CD14-positive monocyte (primary cell): Measurements from ENCODE around the gene OSMR. TPM values are rescaled to one million over a fixed set of nuclear protein-coding genes. Genes with fewer than 3 reads are reported as not detected.

ENCODE experiments used
- DNase-seq, 3 donors: peaks; one replicate each; pipeline ENCODE4 v3.0.0-alpha.2; 2011 to 2022
- H2AFZ ChIP-seq: 2 replicates; pipeline ENCODE4 v1.6.0; 2012; ENCODE audit warnings: mild to moderate bottlenecking, low read depth, low read length, inconsistent platforms; ENCODE audit not compliant: insufficient read depth, poor library complexity, severe bottlenecking
- H3K27ac ChIP-seq, 2 donors: 1 replicate in 1 of 2; 2 replicates in 1 of 2; pipeline ENCODE4 v1.5.1; 2012 to 2013; ENCODE audit warnings: low read length in 2 of 2, control low read depth in 1 of 2, inconsistent platforms in 1 of 2, low read depth in 1 of 2, mild to moderate bottlenecking in 1 of 2
- H3K27me3 ChIP-seq, 2 donors: one replicate each; pipeline versions ENCODE4 v1.6.0 to v1.6.1; 2011 to 2013; ENCODE audit warnings: low read length in 2 of 2; ENCODE audit not compliant: control insufficient read depth in 2 of 2, insufficient read depth in 2 of 2
- H3K36me3 ChIP-seq, 2 donors: replicated peaks in 1 of 2; 1 replicate in 1 of 2; 2 replicates in 1 of 2; pipeline versions ENCODE4 v1.5.1 to v1.6.1; 2012 to 2013; ENCODE audit warnings: low read length in 2 of 2, control low read depth in 1 of 2, inconsistent platforms in 1 of 2, mild to moderate bottlenecking in 1 of 2; ENCODE audit not compliant: insufficient read depth in 2 of 2, control insufficient read depth in 1 of 2
- H3K4me1 ChIP-seq, 2 donors: 1 replicate in 1 of 2; 2 replicates in 1 of 2; pipeline versions ENCODE4 v1.5.1 to v1.6.1; 2012 to 2013; ENCODE audit warnings: low read length in 2 of 2, control low read depth in 1 of 2, inconsistent platforms in 1 of 2, mild to moderate bottlenecking in 1 of 2, moderate library complexity in 1 of 2; ENCODE audit not compliant: insufficient read depth in 2 of 2, control insufficient read depth in 1 of 2
- H3K4me2 ChIP-seq: replicated peaks from 2 replicates; pipeline ENCODE3; 2012; ENCODE audit warnings: low read length, moderate library complexity, mild to moderate bottlenecking; ENCODE audit not compliant: poor library complexity, severe bottlenecking; ENCODE audit errors: extremely low read depth
- H3K4me3 ChIP-seq, 3 experiments: fragments of 200-600 bp in 1 of 3; sonication (generic) in 1 of 3; replicated peaks in 1 of 3; 1 replicate in 2 of 3; 2 replicates in 1 of 3; pipeline ENCODE4 v1.5.1; 2011 to 2013; ENCODE audit warnings: low read length in 3 of 3, mild to moderate bottlenecking in 3 of 3, control low read depth in 2 of 3, low read depth in 2 of 3, inconsistent platforms in 1 of 3, moderate library complexity in 1 of 3
- H3K79me2 ChIP-seq: 2 replicates; pipeline ENCODE4 v1.6.0; 2012; ENCODE audit warnings: mild to moderate bottlenecking, control low read depth, inconsistent platforms, low read length, moderate library complexity; ENCODE audit not compliant: insufficient read depth
- H3K9ac ChIP-seq: 2 replicates; pipeline ENCODE4 v1.6.0; 2017; ENCODE audit warnings: low read length, mild to moderate bottlenecking; ENCODE audit not compliant: insufficient read depth, poor library complexity, severe bottlenecking
- H3K9me3 ChIP-seq, 2 donors: replicated peaks in 1 of 2; 1 replicate in 1 of 2; 2 replicates in 1 of 2; pipeline versions ENCODE4 v1.5.1 to v1.6.1; 2012 to 2013; ENCODE audit warnings: low read length in 2 of 2, control low read depth in 1 of 2; ENCODE audit not compliant: control insufficient read depth in 1 of 2, insufficient read depth in 1 of 2
- H4K20me1 ChIP-seq: 2 replicates; pipeline ENCODE4 v1.6.0; 2012; ENCODE audit warnings: mild to moderate bottlenecking, low read length, control low read depth, moderate library complexity; ENCODE audit not compliant: insufficient read depth
- H3K27ac Mint-ChIP-seq, 7 donors: one replicate each; pipeline ENCODE4 v1.8.0; 2020; ENCODE audit warnings: mild to moderate bottlenecking in 7 of 7, mixed read lengths in 7 of 7, moderate library complexity in 6 of 7, inconsistent platforms in 2 of 7
- H3K27me3 Mint-ChIP-seq, 3 donors: one replicate each; pipeline ENCODE4 v1.8.0; 2021 to 2022; ENCODE audit warnings: low read depth in 3 of 3, mild to moderate bottlenecking in 3 of 3, mixed read lengths in 3 of 3, moderate library complexity in 3 of 3, inconsistent platforms in 1 of 3
- H3K36me3 Mint-ChIP-seq, 2 donors: one replicate each; pipeline ENCODE4 v1.8.0; 2020; ENCODE audit warnings: mixed read lengths in 2 of 2, inconsistent platforms in 1 of 2, mild to moderate bottlenecking in 1 of 2
- H3K4me1 Mint-ChIP-seq: one replicate; pipeline ENCODE4 v1.8.0; 2020; ENCODE audit warnings: mild to moderate bottlenecking, mixed read lengths
- H3K4me3 Mint-ChIP-seq, 2 donors: one replicate each; pipeline ENCODE4 v1.8.0; 2020; ENCODE audit warnings: mild to moderate bottlenecking in 2 of 2, mixed read lengths in 2 of 2, moderate library complexity in 1 of 2
- H3K9me3 Mint-ChIP-seq, 7 donors: one replicate each; pipeline ENCODE4 v1.8.0; 2020 to 2022; ENCODE audit warnings: mixed read lengths in 7 of 7, mild to moderate bottlenecking in 6 of 7, moderate library complexity in 6 of 7, inconsistent platforms in 2 of 7
- WGBS: methylation state at CpG from one replicate; pipeline ENCODE4 v1.1.5; 2013; ENCODE audit warnings: missing lambda C conversion rate; ENCODE audit not compliant: insufficient coverage; 5-methylcytosine and 5-hydroxymethylcytosine counted together
- intact Hi-C, 2 donors: fragments of 100-400 bp; cut with micrococcal nuclease; formaldehyde crosslinking; loops; one replicate each; pipeline versions ENCODE4 v1.15.0 to v1.15.1; 2023
- polyA plus RNA-seq, 3 donors: library from polyadenylated mRNA; depleted of rRNA in 1 of 3; unstranded in 2 of 3; stranded (reverse) in 1 of 3; fragments of 300-500 nt in 2 of 3; fragments of >200 nt in 1 of 3; fragmentation: Illumina TruSeq in 2 of 3; gene quantifications; 1 replicate in 2 of 3; 2 replicates in 1 of 3; pipeline ENCODE4 v1.2.3, GENCODE V29; 2012 to 2021
- TF ChIP-seq, protein P1 (sequence below): fragments of 200-600 bp; IDR thresholded peaks from one replicate; pipeline ENCODE4 v1.8.0; 2022; ENCODE audit warnings: antibody characterized with exemption, mild to moderate bottlenecking

OSMR gene
- polyA plus RNA-seq, 3 donors: not detected

GRCh38 chr5:38935437-38935836, 89.6 kb downstream of the OSMR start:
- intact Hi-C loops: no loop called here
- TF ChIP-seq, protein P1, sequence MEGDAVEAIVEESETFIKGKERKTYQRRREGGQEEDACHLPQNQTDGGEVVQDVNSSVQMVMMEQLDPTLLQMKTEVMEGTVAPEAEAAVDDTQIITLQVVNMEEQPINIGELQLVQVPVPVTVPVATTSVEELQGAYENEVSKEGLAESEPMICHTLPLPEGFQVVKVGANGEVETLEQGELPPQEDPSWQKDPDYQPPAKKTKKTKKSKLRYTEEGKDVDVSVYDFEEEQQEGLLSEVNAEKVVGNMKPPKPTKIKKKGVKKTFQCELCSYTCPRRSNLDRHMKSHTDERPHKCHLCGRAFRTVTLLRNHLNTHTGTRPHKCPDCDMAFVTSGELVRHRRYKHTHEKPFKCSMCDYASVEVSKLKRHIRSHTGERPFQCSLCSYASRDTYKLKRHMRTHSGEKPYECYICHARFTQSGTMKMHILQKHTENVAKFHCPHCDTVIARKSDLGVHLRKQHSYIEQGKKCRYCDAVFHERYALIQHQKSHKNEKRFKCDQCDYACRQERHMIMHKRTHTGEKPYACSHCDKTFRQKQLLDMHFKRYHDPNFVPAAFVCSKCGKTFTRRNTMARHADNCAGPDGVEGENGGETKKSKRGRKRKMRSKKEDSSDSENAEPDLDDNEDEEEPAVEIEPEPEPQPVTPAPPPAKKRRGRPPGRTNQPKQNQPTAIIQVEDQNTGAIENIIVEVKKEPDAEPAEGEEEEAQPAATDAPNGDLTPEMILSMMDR: no peak
- H3K9me3 ChIP-seq: no peaks in the 10 kb centered on the region
- no peaks in the 10 kb centered on the region for H3K4me1 ChIP-seq
- peaks cover 0 to 2% (median 0%) of the 10 kb centered on the region in 7 donors for H3K9me3 Mint-ChIP-seq
- H3K4me2 ChIP-seq: no peak overlapping the region
- no peaks in the 10 kb centered on the region for H3K4me1 Mint-ChIP-seq
- H3K27ac Mint-ChIP-seq: no peak overlapping the region
- no CpG with 5 or more reads among the region's 1 CpG for WGBS
- H3K27me3 Mint-ChIP-seq: peaks cover 1 to 11% (median 3%) of the 10 kb centered on the region in 3 donors
- peaks cover 16 to 28% of the 10 kb centered on the region in 2 donors for H3K36me3 Mint-ChIP-seq
- H3K79me2 ChIP-seq: no peaks in the 10 kb centered on the region
- no peak overlapping the region for H2AFZ ChIP-seq
- H3K4me3 Mint-ChIP-seq: no peak overlapping the region
- H3K36me3 ChIP-seq: peaks cover 8 to 30% of the 10 kb centered on the region in 2 donors
- DNase-seq: no peak
- no peaks in the 10 kb centered on the region for H4K20me1 ChIP-seq
- no peak overlapping the region for H3K4me3 ChIP-seq
- no peak overlapping the region for H3K27ac ChIP-seq
- H3K9ac ChIP-seq: no peak overlapping the region
- peaks cover 0 to 4% of the 10 kb centered on the region in 2 donors for H3K27me3 ChIP-seq

DNA sequence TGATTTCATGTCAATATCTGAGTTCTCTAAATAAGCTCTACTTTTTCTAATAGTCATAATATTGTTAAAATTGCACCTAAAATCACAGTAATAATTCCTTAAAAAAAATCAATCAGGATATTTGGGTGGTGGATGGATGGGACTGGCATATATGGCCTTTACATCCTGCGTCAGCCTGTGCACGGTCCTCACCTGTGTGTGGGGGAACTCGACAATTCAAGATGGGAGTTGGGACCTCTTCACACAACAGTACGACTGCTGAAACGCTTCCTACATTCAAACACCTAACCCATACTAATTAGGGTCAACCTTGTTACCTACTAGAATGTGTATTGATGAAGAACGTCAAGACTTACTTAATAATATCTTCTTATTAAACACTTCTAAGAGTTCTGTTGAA, 90.5 kb downstream of the OSMR start:
- TF ChIP-seq, protein P1: no peak
- Histone ChIP-seq H3K27me3 (peaks cover 0 to 3% of the 10 kb centered on the region in 2 donors), H3K4me2 (no peak overlapping the region), H3K36me3 (peaks cover 17 to 39% of the 10 kb centered on the region in 2 donors), H3K4me3 (no peak overlapping the region), H3K4me1 (no peaks in the 10 kb centered on the region), H3K27ac (no peak overlapping the region), H4K20me1 (no peaks in the 10 kb centered on the region), H3K79me2 (no peaks in the 10 kb centered on the region), H3K9me3 (no peaks in the 10 kb centered on the region), H3K9ac (no peak overlapping the region), H2AFZ (no peak overlapping the region)
- H3K4me1 Mint-ChIP-seq: no peaks in the 10 kb centered on the region
- no peak for DNase-seq
- intact Hi-C loops: no loop called here
- no CpG with 5 or more reads among the region's 6 CpGs for WGBS
- no peak overlapping the region for H3K27ac Mint-ChIP-seq
- H3K4me3 Mint-ChIP-seq: no peak overlapping the region
- H3K36me3 Mint-ChIP-seq: peaks cover 20 to 32% of the 10 kb centered on the region in 2 donors
- H3K9me3 Mint-ChIP-seq: peaks cover 0 to 2% (median 0%) of the 10 kb centered on the region in 7 donors
- peaks cover 0 to 9% (median 2%) of the 10 kb centered on the region in 3 donors for H3K27me3 Mint-ChIP-seq
